K562 (cell line): ENCODE data around the gene SMIM22. TPM values are rescaled to one million over a fixed set of nuclear protein-coding genes. Genes with fewer than 3 reads are reported as not detected.
A peak's percentile ranks its signal among the peaks of the same experiment; 100 is the strongest.

Source experiments
- ELK3 ChIP-seq: fragments of 450-650 bp; formaldehyde crosslinking; IDR thresholded peaks from 2 replicates; pipeline ENCODE4 v1.4.0; 2020; ENCODE audit warnings: mild to moderate bottlenecking
- FOXJ2 ChIP-seq: fragments of 200-800 bp; sonication (Bioruptor generic); IDR thresholded peaks from 2 replicates; pipeline ENCODE4 v1.6.1; 2016; ENCODE audit warnings: missing genetic modification characterization, missing compliant biosample characterization
- GABPB1 ChIP-seq: sonication (generic); formaldehyde crosslinking; IDR thresholded peaks from 2 replicates; pipeline ENCODE4 v1.8.0; 2022; ENCODE audit warnings: mild to moderate bottlenecking, missing genetic modification reagents
- LARP7 ChIP-seq: fragments of 450-650 bp; IDR thresholded peaks from 2 replicates; pipeline ENCODE4 v1.6.1; 2016
- MTA2 ChIP-seq: fragments of 450-650 bp; IDR thresholded peaks from 2 replicates; pipeline ENCODE4 v1.6.1; 2016; ENCODE audit warnings: low read depth
- NELFE ChIP-seq: IDR thresholded peaks from 2 replicates; pipeline ENCODE4 v1.6.1; 2011; ENCODE audit warnings: mild to moderate bottlenecking; ENCODE audit not compliant: insufficient read depth, insufficient read length
- RNF2 ChIP-seq: sonication (generic); IDR thresholded peaks from 2 replicates; pipeline ENCODE4 v1.6.1; 2016
- SRSF3 ChIP-seq: fragments of 200-400 bp; formaldehyde crosslinking; IDR thresholded peaks from 2 replicates; pipeline ENCODE4 v1.6.1; 2016; ENCODE audit warnings: mild to moderate bottlenecking, low read length, moderate library complexity; ENCODE audit not compliant: insufficient read depth
- ZBED1 ChIP-seq: IDR thresholded peaks from 2 replicates; pipeline ENCODE4 v1.6.1; 2014
- ZBTB40 ChIP-seq, 2 experiments: fragments of 450-650 bp in 1 of 2; sonication (generic) in 1 of 2; formaldehyde crosslinking in 1 of 2; IDR thresholded peaks; 2 replicates each; pipeline versions ENCODE4 v1.7.1 to v1.9.0; 2016 to 2022; ENCODE audit warnings: inconsistent platforms in 1 of 2, mild to moderate bottlenecking in 1 of 2, missing genetic modification reagents in 1 of 2
- ZFP30 ChIP-seq: fragments of 250-450 bp; sonication (Bioruptor Pico); IDR thresholded peaks from 2 replicates; pipeline ENCODE4 v1.8.0; 2022; ENCODE audit warnings: moderate library complexity, mild to moderate bottlenecking, inconsistent platforms, borderline replicate concordance
- ZNF274 ChIP-seq: IDR thresholded peaks from 2 replicates; pipeline ENCODE4 v1.6.1; 2011; ENCODE audit warnings: low read depth, mild to moderate bottlenecking, low read length, moderate library complexity, borderline replicate concordance
- ZNF518B ChIP-seq: fragments of 250-450 bp; sonication (Bioruptor Pico); IDR thresholded peaks from 2 replicates; pipeline ENCODE4 v1.5.0; 2021; ENCODE audit warnings: mild to moderate bottlenecking, moderate library complexity
- ZNF57 ChIP-seq: fragments of 450-650 bp; formaldehyde crosslinking; IDR thresholded peaks from 2 replicates; pipeline ENCODE4 v1.4.0; 2020; ENCODE audit warnings: mild to moderate bottlenecking, moderate library complexity
- ZNF586 ChIP-seq: fragments of 450-650 bp; formaldehyde crosslinking; conservative IDR thresholded peaks from 2 replicates; pipeline ENCODE4 v1.4.0; 2020; ENCODE audit warnings: mild to moderate bottlenecking, moderate library complexity
- polyA plus RNA-seq, 8 experiments: library from polyadenylated mRNA; depleted of rRNA in 4 of 8; stranded (reverse) in 5 of 8; unstranded in 3 of 8; fragments of >200 nt; fragmentation: Nextera tagmentation in 2 of 8; fragmentation: Illumina TruSeq in 1 of 8; extraction: Ambion mirVana in 2 of 8; extraction: Trizol in 1 of 8; gene quantifications; 2 replicates each; pipeline versions ENCODE4 v1.2.1 to v1.2.3, GENCODE V29; 2011 to 2014; ENCODE audit warnings: inconsistent platforms in 1 of 8, missing spikeins in 1 of 8
- total RNA-seq, 7 experiments: library from RNA; depleted of rRNA in 6 of 7; stranded (reverse); fragments of >200 nt in 6 of 7; fragmentation: Illumina TruSeq in 2 of 7; extraction: Trizol in 2 of 7; gene quantifications; 2 replicates each; pipeline versions ENCODE4 v1.2.1 to v1.2.3, GENCODE V29; 2011 to 2021; ENCODE audit warnings: low replicate concordance in 1 of 7

SMIM22 gene
- total and polyA plus RNA-seq, 9 of the 15 experiments (the other 6 are each of a cell fraction or from before 2014, with no cell fraction given) = not detected

- TF ChIP-seq ZNF518B (CRISPR knock-in tag) = no peak
- 0 out of 2 replicates have a peak, but pooled peaks have one; percentile 39 for TF ChIP-seq FOXJ2 (tag)
- TF ChIP-seq LARP7 = no peak
- TF ChIP-seq ELK3 (CRISPR knock-in tag) = no peak
- TF ChIP-seq ZNF274 = no peak
- TF ChIP-seq ZNF57 (CRISPR knock-in tag) = no peak
- no peak for TF ChIP-seq RNF2
- TF ChIP-seq NELFE = no peak
- TF ChIP-seq GABPB1 = peak; percentile 92
- TF ChIP-seq ZFP30 (CRISPR knock-in tag) = no peak
- TF ChIP-seq ZBED1 = no peak
- peak; percentile 93 for TF ChIP-seq ZBTB40 (IDR thresholded peaks at IDR 0.05)
- no peak for TF ChIP-seq ZBTB40 (CRISPR knock-in tag; IDR thresholded peaks at IDR 0.05)
- no peak for TF ChIP-seq ZNF586 (CRISPR knock-in tag)
- no peak for TF ChIP-seq MTA2
- no peak for TF ChIP-seq SRSF3
Observed at GRCh38 chr16:4768549-4769305, 26.4 kb upstream of the SMIM22 start (continued).
